ENCODE measurements around the gene ST6GALNAC6. TPM values are rescaled to one million over a fixed set of nuclear protein-coding genes. Genes with fewer than 3 reads are reported as not detected.

Gene ST6GALNAC6
- total RNA-seq, 1 donor from 2014 or later: 82.0 TPM

- peak overlapping the region; percentile 65 for H3K27ac ChIP-seq
- no peak for DNase-seq
- H3K27me3 ChIP-seq (ENCODE audit: low read depth): no peaks in the 10 kb centered on the region
- peaks cover 46% of the 10 kb centered on the region for H3K36me3 ChIP-seq
- intact Hi-C loops (cut with DNase I): no loop called here
- no peaks in the 10 kb centered on the region for H3K9me3 ChIP-seq
- TF ChIP-seq, protein P1, sequence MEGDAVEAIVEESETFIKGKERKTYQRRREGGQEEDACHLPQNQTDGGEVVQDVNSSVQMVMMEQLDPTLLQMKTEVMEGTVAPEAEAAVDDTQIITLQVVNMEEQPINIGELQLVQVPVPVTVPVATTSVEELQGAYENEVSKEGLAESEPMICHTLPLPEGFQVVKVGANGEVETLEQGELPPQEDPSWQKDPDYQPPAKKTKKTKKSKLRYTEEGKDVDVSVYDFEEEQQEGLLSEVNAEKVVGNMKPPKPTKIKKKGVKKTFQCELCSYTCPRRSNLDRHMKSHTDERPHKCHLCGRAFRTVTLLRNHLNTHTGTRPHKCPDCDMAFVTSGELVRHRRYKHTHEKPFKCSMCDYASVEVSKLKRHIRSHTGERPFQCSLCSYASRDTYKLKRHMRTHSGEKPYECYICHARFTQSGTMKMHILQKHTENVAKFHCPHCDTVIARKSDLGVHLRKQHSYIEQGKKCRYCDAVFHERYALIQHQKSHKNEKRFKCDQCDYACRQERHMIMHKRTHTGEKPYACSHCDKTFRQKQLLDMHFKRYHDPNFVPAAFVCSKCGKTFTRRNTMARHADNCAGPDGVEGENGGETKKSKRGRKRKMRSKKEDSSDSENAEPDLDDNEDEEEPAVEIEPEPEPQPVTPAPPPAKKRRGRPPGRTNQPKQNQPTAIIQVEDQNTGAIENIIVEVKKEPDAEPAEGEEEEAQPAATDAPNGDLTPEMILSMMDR (IDR thresholded peaks at IDR 0.05): no peak
- no peak for ATAC-seq
- H3K4me3 ChIP-seq: no peak overlapping the region
- H3K4me1 ChIP-seq: peaks cover 51% of the 10 kb centered on the region
Measured at GRCh38 chr9:127868278-127868902, 31.0 kb downstream of the ST6GALNAC6 start.

DNA sequence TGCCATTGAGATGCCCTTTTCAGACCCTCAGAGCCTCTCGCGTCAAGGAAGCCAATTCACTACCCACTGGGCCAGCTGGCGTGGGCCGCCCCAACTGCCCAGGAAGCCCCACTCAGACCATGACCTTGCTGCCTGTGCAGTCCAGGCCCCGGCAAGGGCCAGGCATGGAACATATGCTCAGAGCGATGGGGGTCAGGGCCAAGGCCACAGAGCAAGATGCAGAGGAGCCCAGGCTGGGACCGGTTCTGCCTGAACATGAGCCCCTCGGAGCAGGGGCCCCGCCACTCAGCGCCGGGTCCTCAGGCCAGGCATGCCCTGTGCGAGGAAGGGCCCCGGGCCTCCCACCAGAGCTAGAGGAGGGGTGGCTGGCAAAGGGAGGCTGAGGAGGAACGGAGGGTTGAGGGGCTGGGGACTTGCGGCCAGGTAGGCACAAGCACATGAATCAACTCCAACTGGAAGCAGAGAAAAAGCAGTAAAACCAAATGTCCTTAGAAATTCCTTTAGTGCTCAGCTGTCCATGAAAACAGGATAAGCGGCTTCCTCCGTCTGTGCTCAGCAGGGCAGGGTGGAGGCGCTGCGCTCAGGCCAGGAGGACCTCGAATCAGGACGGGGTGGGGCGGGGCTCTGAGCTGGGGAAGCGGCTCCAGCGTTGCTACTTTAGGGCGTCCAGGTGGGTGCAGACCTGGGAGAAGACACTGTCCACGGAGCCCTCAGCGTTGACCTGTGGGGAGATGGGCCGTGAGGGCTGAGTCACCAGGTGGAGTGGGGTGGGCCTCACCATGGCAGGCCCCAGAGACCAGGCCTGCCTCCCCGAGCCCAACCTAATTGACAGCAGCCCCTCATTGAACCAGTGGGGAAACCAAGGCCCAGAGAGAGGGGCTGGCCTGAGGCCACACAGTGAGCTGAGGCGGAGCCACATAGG is 31.8 kb downstream of the ST6GALNAC6 start:
- H3K27ac ChIP-seq: peak overlapping the region; percentile 65
- no peaks in the 10 kb centered on the region for H3K9me3 ChIP-seq
- H3K4me1 ChIP-seq: peaks cover 54% of the 10 kb centered on the region
- H3K27me3 ChIP-seq (ENCODE audit: low read depth): no peaks in the 10 kb centered on the region
- TF ChIP-seq, protein P1 (IDR thresholded peaks at IDR 0.05): no peak
- no peak for ATAC-seq
- peak overlapping the region; percentile 14 for H3K4me3 ChIP-seq
- peaks cover 40% of the 10 kb centered on the region for H3K36me3 ChIP-seq
- intact Hi-C loops (cut with DNase I): no loop called here
- no peak for DNase-seq

- no peak overlapping the region for H3K27ac ChIP-seq
- ATAC-seq: no peak
- intact Hi-C loops (cut with DNase I): no loop called here
- TF ChIP-seq, protein P1 (IDR thresholded peaks at IDR 0.05): no peak
- DNase-seq: no peak
- H3K4me3 ChIP-seq: no peak overlapping the region
- H3K4me1 ChIP-seq: peaks cover 64% of the 10 kb centered on the region
- no peaks in the 10 kb centered on the region for H3K9me3 ChIP-seq
- no peaks in the 10 kb centered on the region for H3K27me3 ChIP-seq (ENCODE audit: low read depth)
- peaks cover 30% of the 10 kb centered on the region for H3K36me3 ChIP-seq
Measured at GRCh38 chr9:127866535-127866934, 32.9 kb downstream of the ST6GALNAC6 start.

- Histone ChIP-seq H3K4me1 (peaks cover 71% of the 10 kb centered on the region), H3K9me3 (no peaks in the 10 kb centered on the region), H3K27me3 (ENCODE audit: low read depth) (no peaks in the 10 kb centered on the region), H3K27ac (no peak overlapping the region), H3K4me3 (no peak overlapping the region), H3K36me3 (peaks cover 23% of the 10 kb centered on the region)
- intact Hi-C loops (cut with DNase I): no loop called here
- no peak for ATAC-seq
- TF ChIP-seq, protein P1 (IDR thresholded peaks at IDR 0.05): no peak
- no peak for DNase-seq
Measured at GRCh38 chr9:127865645-127866464, 33.5 kb downstream of the ST6GALNAC6 start.

- peak overlapping the region; percentile 85 for H3K27ac ChIP-seq
- DNase-seq (no peak), ATAC-seq (no peak)
- H3K9me3 ChIP-seq: no peaks in the 10 kb centered on the region
- peaks cover 83% of the 10 kb centered on the region for H3K4me1 ChIP-seq
- H3K27me3 ChIP-seq (ENCODE audit: low read depth): no peaks in the 10 kb centered on the region
- H3K4me3 ChIP-seq: no peak overlapping the region
- intact Hi-C loops (cut with DNase I): no loop called here
- peaks cover 10% of the 10 kb centered on the region for H3K36me3 ChIP-seq
- TF ChIP-seq, protein P1 (IDR thresholded peaks at IDR 0.05): no peak
Measured at GRCh38 chr9:127863191-127863621, 36.2 kb downstream of the ST6GALNAC6 start.

Data from lower lobe of right lung (tissue), 2 donors.